ENCODE measurements around the gene THUMPD3.

The THUMPD3 gene

GRCh38 chr3:9380014-9380413 lies 17.2 kb downstream of the THUMPD3 start:
- no peak overlapping the region for H3K4me3 ChIP-seq
- no peak for TF ChIP-seq CTCF (IDR thresholded peaks at IDR 0.05)
- DNase-seq (ENCODE audit: low spot score) = no peak
- no peak overlapping the region for H3K27ac ChIP-seq

DNA sequence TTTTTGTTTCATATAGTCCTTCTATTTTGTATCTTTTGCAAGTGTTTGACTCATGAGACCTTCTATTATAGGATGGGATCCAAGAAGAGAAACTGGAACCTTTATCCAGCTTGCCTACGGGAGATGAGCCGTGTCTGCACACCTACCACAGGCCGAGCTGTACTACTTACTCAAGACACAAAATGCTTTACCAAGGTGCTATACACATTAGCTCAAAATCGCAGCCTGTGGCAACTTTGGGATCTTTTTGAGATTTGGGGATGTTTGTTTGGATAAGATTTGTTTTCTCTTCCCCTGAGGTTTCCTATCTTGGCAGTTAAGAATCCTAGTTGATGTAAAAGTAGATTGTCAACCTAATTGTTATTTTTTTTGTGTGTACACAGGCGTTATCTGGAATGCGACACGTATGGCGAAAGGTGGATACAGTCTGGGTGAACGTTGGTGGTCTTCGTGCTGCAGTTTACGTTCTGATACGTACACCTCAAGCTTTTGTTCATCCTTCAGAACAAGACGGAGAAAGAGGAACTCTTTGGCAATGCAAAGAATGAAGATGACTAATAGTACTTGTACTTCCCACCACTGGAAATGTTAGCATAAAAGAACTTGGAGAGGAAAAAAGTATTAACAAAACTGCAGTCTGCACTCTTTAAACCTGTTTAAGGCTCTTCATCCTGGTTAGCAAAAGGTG lies 21.4 kb downstream of the THUMPD3 start:
- DNase-seq (ENCODE audit: low spot score) = no peak
- no peak overlapping the region for H3K27ac ChIP-seq
- H3K4me3 ChIP-seq = no peak overlapping the region
- no peak for TF ChIP-seq CTCF (IDR thresholded peaks at IDR 0.05)

- Histone ChIP-seq H3K4me3 (no peak overlapping the region), H3K27ac (no peak overlapping the region)
- no peak for DNase-seq (ENCODE audit: low spot score)
- TF ChIP-seq CTCF (IDR thresholded peaks at IDR 0.05) = no peak
Measured at GRCh38 chr3:9385187-9386077, 22.6 kb downstream of the THUMPD3 start.

- TF ChIP-seq CTCF (IDR thresholded peaks at IDR 0.05) = no peak
- H3K27ac ChIP-seq = no peak overlapping the region
- DNase-seq (ENCODE audit: low spot score) = no peak
- H3K4me3 ChIP-seq = no peak overlapping the region
Measured at GRCh38 chr3:9386078-9386459, 23.2 kb downstream of the THUMPD3 start.

DNA sequence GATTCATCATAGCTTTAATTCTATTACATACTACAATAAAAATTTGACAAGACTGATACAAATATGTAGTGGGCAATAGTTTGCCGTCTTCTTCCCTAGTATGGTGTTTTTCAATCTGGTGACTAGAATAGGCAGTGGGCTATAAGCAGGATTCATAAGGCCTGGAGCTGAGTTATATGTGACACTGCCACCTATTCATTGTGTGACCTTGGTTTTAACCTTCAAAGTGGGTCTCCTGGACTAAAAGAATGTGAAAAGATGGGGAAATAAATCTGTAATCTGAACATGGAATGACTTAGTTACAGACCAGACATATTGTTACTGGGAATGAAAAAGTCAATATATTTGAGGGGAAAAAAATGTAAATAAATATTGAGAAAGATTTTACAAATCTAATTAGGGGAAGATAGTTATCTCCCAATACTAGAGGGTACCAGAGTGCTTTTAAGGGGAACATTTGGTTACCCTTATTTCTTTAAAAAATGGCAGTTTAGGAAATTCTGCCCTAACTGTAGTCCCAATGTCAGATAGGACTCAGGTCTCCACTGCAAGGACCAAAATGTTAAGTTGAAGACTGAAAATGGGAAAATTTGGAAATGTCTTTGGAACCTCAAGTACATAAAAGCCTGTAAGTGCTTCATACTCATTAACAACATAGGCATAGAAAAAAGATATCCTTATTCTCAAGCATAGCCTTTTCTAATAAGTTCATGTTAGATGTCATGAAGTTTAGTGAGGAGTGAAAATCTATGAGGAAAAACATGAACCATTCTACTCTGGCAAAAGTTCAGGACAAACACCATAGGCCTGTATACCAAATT lies 23.9 kb downstream of the THUMPD3 start:
- no peak for DNase-seq (ENCODE audit: low spot score)
- H3K4me3 ChIP-seq = no peak overlapping the region
- H3K27ac ChIP-seq = no peak overlapping the region
- no peak for TF ChIP-seq CTCF (IDR thresholded peaks at IDR 0.05)

DNA sequence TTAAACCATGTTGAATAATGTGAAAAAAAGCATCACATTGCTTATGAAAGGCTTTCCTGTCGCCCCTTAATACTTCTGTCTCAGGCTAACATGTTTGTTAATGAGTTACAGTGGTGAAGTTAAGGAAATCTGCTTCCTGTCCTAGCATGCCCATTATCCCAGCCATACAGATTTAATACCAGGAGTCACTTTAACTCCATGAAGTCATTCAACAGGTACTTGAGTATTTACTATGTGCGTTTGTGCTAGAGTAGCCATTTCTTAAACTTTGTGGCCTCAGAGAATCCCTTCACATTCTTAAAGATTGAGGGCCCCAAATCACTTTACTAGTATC lies 24.4 kb downstream of the THUMPD3 start:
- H3K27ac ChIP-seq = no peak overlapping the region
- no peak overlapping the region for H3K4me3 ChIP-seq
- no peak for DNase-seq (ENCODE audit: low spot score)
- no peak for TF ChIP-seq CTCF (IDR thresholded peaks at IDR 0.05)

All from coronary artery (tissue), 2 donors.